HEK293 (cell line): ENCODE measurements around the gene THUMPD2.

Experiments
- FEZF1 ChIP-seq: fragments of 450-650 bp; formaldehyde crosslinking; IDR thresholded peaks from 2 replicates; pipeline ENCODE4 v1.5.1; 2016; ENCODE audit warnings: missing biosample characterization, missing genetic modification characterization
- OSR2 ChIP-seq: fragments of 450-650 bp; formaldehyde crosslinking; IDR thresholded peaks from 2 replicates; pipeline ENCODE4 v1.5.1; 2016; ENCODE audit warnings: missing biosample characterization, missing genetic modification characterization
- PRDM10 ChIP-seq: fragments of 450-650 bp; formaldehyde crosslinking; IDR thresholded peaks from 2 replicates; pipeline ENCODE4 v1.5.1; 2016; ENCODE audit warnings: missing biosample characterization, missing genetic modification characterization
- SCRT2 ChIP-seq: fragments of 450-650 bp; formaldehyde crosslinking; IDR thresholded peaks from 2 replicates; pipeline ENCODE4 v1.5.1; 2016; ENCODE audit warnings: missing biosample characterization, missing genetic modification characterization
- TSHZ1 ChIP-seq: fragments of 450-650 bp; formaldehyde crosslinking; IDR thresholded peaks from 2 replicates; pipeline ENCODE4 v1.5.1; 2016; ENCODE audit warnings: missing biosample characterization, missing genetic modification characterization, borderline replicate concordance
- WT1 ChIP-seq: fragments of 450-650 bp; formaldehyde crosslinking; IDR thresholded peaks from 2 replicates; pipeline ENCODE4 v1.5.1; 2016; ENCODE audit warnings: missing biosample characterization, missing genetic modification characterization
- ZBTB7A ChIP-seq: fragments of 450-650 bp; formaldehyde crosslinking; IDR thresholded peaks from 2 replicates; pipeline ENCODE4 v1.5.1; 2016; ENCODE audit warnings: low read depth, missing biosample characterization, missing genetic modification characterization
- ZEB2 ChIP-seq: fragments of 450-650 bp; formaldehyde crosslinking; IDR thresholded peaks from 2 replicates; pipeline ENCODE4 v1.5.1; 2016; ENCODE audit warnings: missing biosample characterization, missing genetic modification characterization
- ZNF175 ChIP-seq: fragments of 450-650 bp; formaldehyde crosslinking; IDR thresholded peaks from 2 replicates; pipeline ENCODE4 v1.5.1; 2016; ENCODE audit warnings: missing biosample characterization, missing genetic modification characterization
- ZNF19 ChIP-seq: fragments of 450-650 bp; formaldehyde crosslinking; IDR thresholded peaks from 2 replicates; pipeline ENCODE4; 2016; ENCODE audit warnings: missing biosample characterization, missing genetic modification characterization, low read depth
- ZNF398 ChIP-seq: fragments of 450-650 bp; formaldehyde crosslinking; IDR thresholded peaks from 2 replicates; pipeline ENCODE4 v1.5.1; 2017; ENCODE audit warnings: missing biosample characterization, missing genetic modification characterization
- ZNF426 ChIP-seq: fragments of 450-650 bp; formaldehyde crosslinking; IDR thresholded peaks from 2 replicates; pipeline ENCODE4 v1.5.1; 2017; ENCODE audit warnings: missing biosample characterization, missing genetic modification characterization, mild to moderate bottlenecking, inconsistent platforms, moderate library complexity
- ZNF501 ChIP-seq: fragments of 450-650 bp; formaldehyde crosslinking; IDR thresholded peaks from 2 replicates; pipeline ENCODE4 v1.5.1; 2016; ENCODE audit warnings: missing biosample characterization, missing genetic modification characterization
- ZNF621 ChIP-seq: fragments of 450-650 bp; formaldehyde crosslinking; IDR thresholded peaks from 2 replicates; pipeline ENCODE4 v1.5.1; 2017; ENCODE audit warnings: missing biosample characterization, missing genetic modification characterization
- ZNF623 ChIP-seq: fragments of 450-650 bp; formaldehyde crosslinking; IDR thresholded peaks from 2 replicates; pipeline ENCODE4 v1.5.1; 2016; ENCODE audit warnings: missing biosample characterization, missing genetic modification characterization
- ZNF629 ChIP-seq: fragments of 450-650 bp; formaldehyde crosslinking; IDR thresholded peaks from 2 replicates; pipeline ENCODE4 v1.5.1; 2017; ENCODE audit warnings: missing biosample characterization, missing genetic modification characterization
- ZNF677 ChIP-seq: fragments of 450-650 bp; IDR thresholded peaks from 2 replicates; pipeline ENCODE4 v1.5.0; 2018; ENCODE audit warnings: missing biosample characterization, mild to moderate bottlenecking, missing genetic modification characterization, moderate library complexity
- ZNF777 ChIP-seq: fragments of 450-650 bp; formaldehyde crosslinking; IDR thresholded peaks from 2 replicates; pipeline ENCODE4 v1.5.1; 2017; ENCODE audit warnings: missing biosample characterization, missing genetic modification characterization, borderline replicate concordance
- ZSCAN5A ChIP-seq: fragments of 450-650 bp; formaldehyde crosslinking; IDR thresholded peaks from 2 replicates; pipeline ENCODE4 v1.5.1; 2016; ENCODE audit warnings: missing biosample characterization, missing genetic modification characterization

Gene THUMPD2

GRCh38 chr2:39696101-39696553 lies 82.9 kb downstream of the THUMPD2 start (continued):
- no peak for TF ChIP-seq ZNF398
- no peak for TF ChIP-seq PRDM10 (tag by site-specific recombination)
- peak; percentile 85 for TF ChIP-seq FEZF1 (tag by site-specific recombination)
- no peak for TF ChIP-seq ZNF623 (tag by site-specific recombination)
- no peak for TF ChIP-seq ZNF621
- TF ChIP-seq ZNF629 = no peak
- no peak for TF ChIP-seq ZNF501 (tag by site-specific recombination)
- TF ChIP-seq ZNF777 (tag by site-specific recombination) = no peak
- TF ChIP-seq ZNF19 (tag by site-specific recombination) = no peak
- no peak for TF ChIP-seq ZBTB7A (tag by site-specific recombination)
- TF ChIP-seq ZNF677 = no peak
- no peak for TF ChIP-seq ZSCAN5A (tag by site-specific recombination)
- 0 out of 2 replicates have a peak, but pooled peaks have one; percentile 17 for TF ChIP-seq WT1 (tag by site-specific recombination)
- TF ChIP-seq SCRT2 (tag by site-specific recombination) = peak; percentile 55
- peak; percentile 46 for TF ChIP-seq OSR2 (tag by site-specific recombination)
- no peak for TF ChIP-seq ZNF426
- TF ChIP-seq ZNF175 (tag by site-specific recombination) = no peak
- TF ChIP-seq ZEB2 (tag by site-specific recombination) = no peak
- TF ChIP-seq TSHZ1 (tag by site-specific recombination) = no peak
- TF ChIP-seq, all 188 proteins: peak for 8
